Ovary (tissue), 3 donors: ENCODE measurements around the gene BARHL1.

Source experiments
- EP300 ChIP-seq: sonication (generic); formaldehyde crosslinking; IDR thresholded peaks from one replicate; pipeline ENCODE4 v1.6.1; 2017; ENCODE audit warnings: antibody characterized with exemption
- POLR2A ChIP-seq: fragments of 450-650 bp; IDR thresholded peaks from one replicate; pipeline ENCODE4 v1.6.1; 2017; ENCODE audit warnings: antibody characterized with exemption, mild to moderate bottlenecking, moderate library complexity
- TF ChIP-seq, protein P1 (sequence below), 3 donors: fragments of 450-650 bp in 2 of 3; fragments of 200-600 bp in 1 of 3; IDR thresholded peaks; one replicate each; pipeline versions ENCODE4 v1.5.1 to v1.8.0; 2016 to 2022; ENCODE audit warnings: antibody characterized with exemption in 3 of 3, mild to moderate bottlenecking in 1 of 3
- donor health status: DM: no; HTN: no; CAD: no.

DNA sequence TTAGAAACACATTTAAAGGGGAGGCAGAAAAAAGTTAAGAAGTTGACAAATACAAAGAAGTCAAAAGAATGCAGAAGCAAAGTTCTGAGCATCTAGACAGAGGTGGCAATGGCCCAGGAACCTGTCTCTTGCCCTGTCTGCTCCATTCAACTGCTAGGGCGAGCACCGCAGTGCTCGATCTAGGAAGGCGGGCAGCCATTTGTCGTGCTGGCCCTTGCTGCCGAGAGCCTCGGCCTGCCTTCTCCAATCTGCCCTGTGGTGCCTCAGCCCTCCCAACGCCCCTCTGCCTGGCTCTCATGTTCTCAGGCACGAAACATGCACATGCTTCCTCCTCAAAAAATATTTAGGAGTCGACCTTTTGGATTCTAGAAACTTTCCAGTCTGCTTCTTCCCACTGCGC, 45.2 kb downstream of the BARHL1 start:
- TF ChIP-seq, protein P1, sequence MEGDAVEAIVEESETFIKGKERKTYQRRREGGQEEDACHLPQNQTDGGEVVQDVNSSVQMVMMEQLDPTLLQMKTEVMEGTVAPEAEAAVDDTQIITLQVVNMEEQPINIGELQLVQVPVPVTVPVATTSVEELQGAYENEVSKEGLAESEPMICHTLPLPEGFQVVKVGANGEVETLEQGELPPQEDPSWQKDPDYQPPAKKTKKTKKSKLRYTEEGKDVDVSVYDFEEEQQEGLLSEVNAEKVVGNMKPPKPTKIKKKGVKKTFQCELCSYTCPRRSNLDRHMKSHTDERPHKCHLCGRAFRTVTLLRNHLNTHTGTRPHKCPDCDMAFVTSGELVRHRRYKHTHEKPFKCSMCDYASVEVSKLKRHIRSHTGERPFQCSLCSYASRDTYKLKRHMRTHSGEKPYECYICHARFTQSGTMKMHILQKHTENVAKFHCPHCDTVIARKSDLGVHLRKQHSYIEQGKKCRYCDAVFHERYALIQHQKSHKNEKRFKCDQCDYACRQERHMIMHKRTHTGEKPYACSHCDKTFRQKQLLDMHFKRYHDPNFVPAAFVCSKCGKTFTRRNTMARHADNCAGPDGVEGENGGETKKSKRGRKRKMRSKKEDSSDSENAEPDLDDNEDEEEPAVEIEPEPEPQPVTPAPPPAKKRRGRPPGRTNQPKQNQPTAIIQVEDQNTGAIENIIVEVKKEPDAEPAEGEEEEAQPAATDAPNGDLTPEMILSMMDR (IDR thresholded peaks at IDR 0.05): no peak
- TF ChIP-seq POLR2A: no peak
- TF ChIP-seq EP300: no peak
